Measurements from ENCODE around the gene PXYLP1. TPM values are rescaled to one million over a fixed set of nuclear protein-coding genes. Genes with fewer than 3 reads are reported as not detected.

Gene PXYLP1
- polyA plus RNA-seq, 1 donor from 2014 or later, result 109 TPM

- Histone ChIP-seq H3K27me3 (ENCODE audit: insufficient read depth, low read depth, low read length) (no peaks in the 10 kb centered on the region), H3K9ac (ENCODE audit: low read length) (no peak overlapping the region), H3K79me2 (replicated peaks; ENCODE audit: insufficient read depth, low read length) (no peaks in the 10 kb centered on the region), H2AFZ (ENCODE audit: low read depth, low read length) (no peak overlapping the region), H3K36me3 (ENCODE audit: insufficient read depth, low read length) (no peaks in the 10 kb centered on the region), H4K20me1 (ENCODE audit: insufficient read depth) (no peaks in the 10 kb centered on the region), H3K4me2 (ENCODE audit: low read length) (no peak overlapping the region), H3K4me3 (ENCODE audit: low read length) (no peak overlapping the region), H3K9me3 (ENCODE audit: low read length) (no peaks in the 10 kb centered on the region), H3K27ac (ENCODE audit: low read length) (no peak overlapping the region), H3F3A (ENCODE audit: insufficient read depth, low read length, poor library complexity, severe bottlenecking) (no peaks in the 10 kb centered on the region), H3K9me2 (ENCODE audit: insufficient read depth, low read length) (no peaks in the 10 kb centered on the region)
- TF ChIP-seq EZH2 (IDR thresholded peaks at IDR 0.05; ENCODE audit: borderline replicate concordance, insufficient read depth, low read length, poor library complexity, severe bottlenecking) (no peak), EP300 (conservative IDR thresholded peaks at IDR 0.05; ENCODE audit: poor library complexity, severe bottlenecking) (no peak), TAF1 (IDR thresholded peaks at IDR 0.05; ENCODE audit: low read depth) (no peak), CTCF (IDR thresholded peaks at IDR 0.05; ENCODE audit: poor library complexity, severe bottlenecking) (no peak), MXI1 (conservative IDR thresholded peaks at IDR 0.05; ENCODE audit: poor library complexity, severe bottlenecking) (no peak), REST (IDR thresholded peaks at IDR 0.05; ENCODE audit: borderline replicate concordance) (no peak), RAD21 (conservative IDR thresholded peaks at IDR 0.05) (no peak), POLR2AphosphoS5 (IDR thresholded peaks at IDR 0.05) (no peak), SMC3 (conservative IDR thresholded peaks at IDR 0.05; ENCODE audit: poor library complexity) (no peak)
These were observed 109.9 kb downstream of the PXYLP1 start for GRCh38 chr3:141341536-141341935.

GRCh38 chr3:141342386-141342785 is 110.8 kb downstream of the PXYLP1 start:
- no peaks in the 10 kb centered on the region for H3K27me3 ChIP-seq (ENCODE audit: insufficient read depth, low read depth, low read length)
- TF ChIP-seq POLR2AphosphoS5 (IDR thresholded peaks at IDR 0.05) (no peak), REST (IDR thresholded peaks at IDR 0.05; ENCODE audit: borderline replicate concordance) (no peak), SMC3 (conservative IDR thresholded peaks at IDR 0.05; ENCODE audit: poor library complexity) (no peak), CTCF (IDR thresholded peaks at IDR 0.05; ENCODE audit: poor library complexity, severe bottlenecking) (no peak), RAD21 (conservative IDR thresholded peaks at IDR 0.05) (no peak), MXI1 (conservative IDR thresholded peaks at IDR 0.05; ENCODE audit: poor library complexity, severe bottlenecking) (no peak), EP300 (conservative IDR thresholded peaks at IDR 0.05; ENCODE audit: poor library complexity, severe bottlenecking) (no peak), EZH2 (IDR thresholded peaks at IDR 0.05; ENCODE audit: borderline replicate concordance, insufficient read depth, low read length, poor library complexity, severe bottlenecking) (no peak), TAF1 (IDR thresholded peaks at IDR 0.05; ENCODE audit: low read depth) (no peak)
- H3K9me3 ChIP-seq (ENCODE audit: low read length), result no peaks in the 10 kb centered on the region
- no peaks in the 10 kb centered on the region for H3K36me3 ChIP-seq (ENCODE audit: insufficient read depth, low read length)
- H4K20me1 ChIP-seq (ENCODE audit: insufficient read depth), result no peaks in the 10 kb centered on the region
- no peaks in the 10 kb centered on the region for H3K9me2 ChIP-seq (ENCODE audit: insufficient read depth, low read length)
- no peak overlapping the region for H3K4me3 ChIP-seq (ENCODE audit: low read length)
- no peak overlapping the region for H3K4me2 ChIP-seq (ENCODE audit: low read length)
- no peaks in the 10 kb centered on the region for H3F3A ChIP-seq (ENCODE audit: insufficient read depth, low read length, poor library complexity, severe bottlenecking)
- no peaks in the 10 kb centered on the region for H3K79me2 ChIP-seq (replicated peaks; ENCODE audit: insufficient read depth, low read length)
- H2AFZ ChIP-seq (ENCODE audit: low read depth, low read length), result no peak overlapping the region
- no peak overlapping the region for H3K9ac ChIP-seq (ENCODE audit: low read length)
- no peak overlapping the region for H3K27ac ChIP-seq (ENCODE audit: low read length)

All from neural cell (in vitro differentiated cells).